ENCODE data around the gene GASK1A. TPM values are rescaled to one million over a fixed set of nuclear protein-coding genes. Genes with fewer than 3 reads are reported as not detected.

Gene GASK1A
- total and polyA plus RNA-seq, 7 donors: 0.92 to 32.7 (median 8.1) TPM

- 71 to 80% methylated on average over 43 of the region's 43 CpGs for WGBS, 2 donors
- DNase-seq: peak; percentile 79
These were observed 42.7 kb upstream of the GASK1A start for GRCh38 chr3:42936157-42936981.

GRCh38 chr3:42937334-42937733, 41.8 kb upstream of the GASK1A start:
- no peak for TF ChIP-seq POLR2A (IDR thresholded peaks at IDR 0.05)
- TF ChIP-seq CTCF (IDR thresholded peaks at IDR 0.05): no peak
- no peak for TF ChIP-seq EP300 (IDR thresholded peaks at IDR 0.05)
- TF ChIP-seq POLR2AphosphoS5 (IDR thresholded peaks at IDR 0.05): no peak
- WGBS, 2 donors: 87 to 95% methylated on average over 3 of the region's 3 CpGs
- intact Hi-C loops (cut with DNase I): no loop called here

More at GRCh38 chr3:42936157-42936981, 42.7 kb upstream of the GASK1A start:
- Histone ChIP-seq H3K36me3 (peaks cover 0 to 6% (median 0%) of the 10 kb centered on the region in 4 donors), H3K9me3 (no peaks in the 10 kb centered on the region), H3K4me3 (peak overlapping the region; percentile 41 to 46 (median 43)), H3K27ac (peak overlapping the region in 3 of 4 donors; percentile 8 to 22 (median 17)), H3K4me1 (no peaks in the 10 kb centered on the region), H3K27me3 (no peaks in the 10 kb centered on the region)
- intact Hi-C loops (cut with DNase I): no loop called here
- TF ChIP-seq POLR2AphosphoS5 (IDR thresholded peaks at IDR 0.05) (peak in 1 of 4 donors; percentile 29), POLR2A (IDR thresholded peaks at IDR 0.05) (no peak), CTCF (IDR thresholded peaks at IDR 0.05) (no peak), EP300 (IDR thresholded peaks at IDR 0.05) (no peak)

GRCh38 chr3:42942693-42943092, 36.4 kb upstream of the GASK1A start:
- Histone ChIP-seq H3K9me3 (no peaks in the 10 kb centered on the region), H3K27me3 (no peaks in the 10 kb centered on the region), H3K4me1 (no peaks in the 10 kb centered on the region), H3K27ac (no peak overlapping the region), H3K4me3 (no peak overlapping the region), H3K36me3 (peaks cover 0 to 6% (median 0%) of the 10 kb centered on the region in 4 donors)
- no peak for TF ChIP-seq CTCF (IDR thresholded peaks at IDR 0.05)
- TF ChIP-seq EP300 (IDR thresholded peaks at IDR 0.05): no peak
- no peak for TF ChIP-seq POLR2AphosphoS5 (IDR thresholded peaks at IDR 0.05)
- no peak for TF ChIP-seq POLR2A (IDR thresholded peaks at IDR 0.05)
- WGBS, 2 donors: 80 to 91% methylated on average over 1 of the region's 1 CpG
- intact Hi-C loops (cut with DNase I): no loop called here
- DNase-seq: no peak

More at GRCh38 chr3:42937334-42937733, 41.8 kb upstream of the GASK1A start:
- no peak for DNase-seq
- Histone ChIP-seq H3K9me3 (no peaks in the 10 kb centered on the region), H3K4me1 (no peaks in the 10 kb centered on the region), H3K4me3 (no peak overlapping the region), H3K36me3 (peaks cover 0 to 6% (median 0%) of the 10 kb centered on the region in 4 donors), H3K27ac (no peak overlapping the region), H3K27me3 (no peaks in the 10 kb centered on the region)

GRCh38 chr3:42946050-42946449, 33.1 kb upstream of the GASK1A start:
- Histone ChIP-seq H3K9me3 (no peaks in the 10 kb centered on the region), H3K27me3 (no peaks in the 10 kb centered on the region), H3K36me3 (no peaks in the 10 kb centered on the region), H3K27ac (no peak overlapping the region), H3K4me1 (peaks cover 0 to 6% (median 2%) of the 10 kb centered on the region in 4 donors), H3K4me3 (no peak overlapping the region)
- 80 to 83% methylated on average over 5 of the region's 5 CpGs for WGBS, 2 donors
- DNase-seq: no peak
- intact Hi-C loops (cut with DNase I): no loop called here
- TF ChIP-seq CTCF (IDR thresholded peaks at IDR 0.05): no peak
- no peak for TF ChIP-seq POLR2A (IDR thresholded peaks at IDR 0.05)
- no peak for TF ChIP-seq POLR2AphosphoS5 (IDR thresholded peaks at IDR 0.05)
- no peak for TF ChIP-seq EP300 (IDR thresholded peaks at IDR 0.05)

Measured in sigmoid colon (tissue), 7 donors.